Measurements from ENCODE around the gene PCBP3.
A peak's percentile ranks its signal among the peaks of the same experiment; 100 is the strongest.
"Not testable (repeated sequence)": the region's sequence is repeated elsewhere in the genome, so short reads cannot be mapped to it uniquely, and the experiment has no call there.

The PCBP3 gene

DNA sequence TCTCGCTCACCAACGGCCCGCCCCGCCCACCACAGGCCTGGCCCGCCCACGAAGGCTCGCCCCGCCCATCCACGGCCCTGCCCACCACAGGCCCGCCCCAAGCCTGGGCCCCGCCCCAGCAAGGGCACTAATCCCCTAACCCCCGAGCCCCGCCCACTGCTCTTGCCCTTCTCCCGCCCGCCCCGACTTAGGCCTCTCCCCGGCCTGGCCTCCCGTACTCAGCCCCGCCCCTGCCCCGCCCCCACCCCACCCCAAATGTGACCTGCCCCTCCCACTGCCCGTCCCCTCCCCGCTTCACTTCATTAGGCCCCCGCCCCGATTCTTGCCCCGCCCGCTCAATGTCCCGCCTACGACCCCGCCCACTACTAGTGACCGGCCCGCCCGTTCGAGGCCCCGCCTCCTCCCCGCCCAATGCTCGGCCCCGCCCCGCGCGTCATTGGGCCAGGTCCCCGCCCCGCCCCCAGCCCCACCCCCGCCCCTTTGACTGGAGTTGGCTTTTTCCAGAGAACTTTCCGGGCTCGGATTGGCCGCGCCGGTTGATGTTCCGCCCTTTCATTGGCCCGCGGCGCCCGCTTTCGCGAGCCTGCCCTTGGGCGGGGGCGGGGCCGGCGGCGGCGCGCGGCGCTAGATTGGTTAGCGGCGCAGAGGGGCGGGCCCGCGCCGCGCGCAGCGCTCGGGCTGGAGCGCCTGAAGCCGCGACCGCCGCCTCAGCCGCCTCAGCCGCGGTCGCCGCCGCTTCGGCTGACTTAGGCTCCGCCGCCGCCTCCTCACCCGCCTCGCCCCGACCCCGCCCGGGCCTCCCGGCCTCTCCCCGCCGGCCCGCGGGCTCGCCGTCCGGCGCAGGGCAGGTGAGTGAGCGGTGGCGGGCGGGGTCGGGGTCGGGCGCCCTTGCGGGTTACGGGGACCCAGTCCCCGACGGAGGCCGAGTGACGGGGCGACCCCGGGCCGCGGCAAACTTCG lies at the start of gene PCBP3:
Gene PCBP3 (plus strand): TSS at position 705 of the 960 bp plus-strand sequence. CDS start 206,361 bp downstream, outside the sequence.
- DNase-seq (ENCODE audit: low read depth, low spot score) = peak; percentile 92

DNA sequence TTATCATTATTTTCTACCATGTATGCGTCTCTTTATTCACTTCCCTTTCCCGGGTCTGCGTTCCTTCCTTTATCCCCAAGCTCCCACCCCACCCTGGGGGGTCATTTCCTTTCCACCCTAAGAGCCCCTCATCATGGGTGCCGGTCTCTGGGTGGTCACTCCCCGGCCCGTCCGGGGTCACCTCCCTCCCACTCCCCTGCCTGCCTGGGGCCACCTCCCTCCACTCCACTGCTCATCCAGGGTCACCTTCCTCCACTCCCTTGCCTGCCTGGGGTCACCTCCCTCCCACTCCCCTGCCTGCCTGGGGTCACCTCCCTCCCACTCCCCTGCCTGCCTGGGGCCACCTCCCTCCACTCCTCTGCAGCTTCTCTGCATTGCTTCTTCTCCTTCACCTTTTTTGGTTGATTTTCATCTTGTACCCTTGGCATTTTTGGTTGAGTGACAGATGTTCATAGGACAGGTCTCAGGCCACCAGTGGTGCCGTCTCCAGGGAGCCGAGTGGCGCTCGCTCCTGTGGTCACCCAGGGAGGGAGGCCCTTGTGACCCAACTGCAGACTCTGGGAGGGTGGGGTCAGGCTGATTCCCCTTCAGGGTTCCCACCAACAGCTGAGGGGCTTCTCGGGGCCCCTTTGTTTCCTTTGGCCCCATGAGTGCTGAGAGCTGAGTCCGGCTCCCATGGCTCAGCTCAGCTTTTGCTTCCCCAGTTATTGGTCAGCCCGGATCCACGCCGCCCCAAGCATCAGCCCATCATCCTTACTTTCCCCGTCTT lies 48.6 kb upstream of the PCBP3 start:
- DNase-seq (ENCODE audit: low read depth, low spot score) = no peak

DNA sequence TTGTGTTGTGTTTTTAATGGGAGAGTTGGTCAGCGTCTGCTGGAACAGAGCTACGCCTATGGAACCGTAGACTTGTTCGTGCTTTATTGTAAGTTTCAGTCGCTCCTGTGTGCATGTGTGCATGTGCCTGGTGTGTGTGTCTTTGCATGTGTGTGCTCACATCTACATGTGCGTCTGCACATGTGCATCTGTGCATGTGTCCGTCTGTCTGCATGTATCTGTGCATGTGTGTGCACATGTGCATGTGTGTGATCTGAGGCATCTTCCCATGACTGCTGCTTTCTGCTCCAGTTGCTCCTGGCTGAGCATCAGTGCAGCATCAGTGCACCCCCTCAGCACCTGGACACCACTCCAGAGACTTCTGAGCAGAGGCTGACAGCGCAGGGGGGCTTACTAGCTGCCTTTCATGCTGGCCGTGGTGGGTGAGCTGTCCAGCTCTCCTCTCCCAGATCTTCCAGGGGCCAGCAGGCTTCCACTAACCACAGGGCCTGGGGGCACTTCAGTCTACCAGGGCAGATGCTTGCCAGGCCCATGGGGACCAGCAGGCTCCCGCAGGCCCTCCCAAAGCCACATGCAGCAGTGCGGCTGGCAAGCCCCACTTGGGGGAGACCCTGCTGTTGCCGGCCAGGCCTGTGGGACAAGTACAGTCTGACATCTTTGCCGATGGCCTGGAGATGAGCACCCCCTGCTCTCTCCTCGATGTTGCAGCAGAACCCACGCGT lies 47.8 kb upstream of the PCBP3 start:
- no peak for DNase-seq (ENCODE audit: low read depth, low spot score)

DNA sequence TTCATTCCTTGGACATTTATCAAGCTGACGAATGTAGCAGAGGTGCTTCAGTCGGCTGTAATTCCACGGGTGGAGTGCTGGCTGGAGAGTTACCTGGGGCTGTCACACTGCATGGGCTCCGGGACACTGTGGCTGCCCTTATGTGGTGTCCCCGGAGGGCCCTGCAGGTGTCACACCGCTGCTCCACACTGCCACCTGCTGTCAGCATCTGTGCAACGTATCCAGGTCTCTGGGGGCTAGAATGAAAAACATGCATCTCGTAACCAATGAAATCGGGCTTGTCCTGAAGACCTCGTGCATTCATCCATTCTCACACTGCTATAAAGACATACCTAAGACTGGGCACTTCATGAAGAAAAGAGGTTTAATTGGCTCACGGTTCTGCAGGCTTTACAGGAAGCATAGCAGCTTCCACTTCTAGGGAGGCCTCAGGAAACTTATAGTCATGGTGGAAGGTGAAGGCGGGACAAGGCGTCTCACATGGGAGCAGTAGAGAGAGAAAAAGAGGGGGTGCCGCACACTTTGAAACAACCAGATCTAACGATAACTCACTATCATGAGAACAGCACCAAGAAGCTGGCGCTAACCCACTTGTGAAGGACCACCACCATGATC lies 46.7 kb upstream of the PCBP3 start:
- peak; percentile 73 for DNase-seq (ENCODE audit: low read depth, low spot score)

DNA sequence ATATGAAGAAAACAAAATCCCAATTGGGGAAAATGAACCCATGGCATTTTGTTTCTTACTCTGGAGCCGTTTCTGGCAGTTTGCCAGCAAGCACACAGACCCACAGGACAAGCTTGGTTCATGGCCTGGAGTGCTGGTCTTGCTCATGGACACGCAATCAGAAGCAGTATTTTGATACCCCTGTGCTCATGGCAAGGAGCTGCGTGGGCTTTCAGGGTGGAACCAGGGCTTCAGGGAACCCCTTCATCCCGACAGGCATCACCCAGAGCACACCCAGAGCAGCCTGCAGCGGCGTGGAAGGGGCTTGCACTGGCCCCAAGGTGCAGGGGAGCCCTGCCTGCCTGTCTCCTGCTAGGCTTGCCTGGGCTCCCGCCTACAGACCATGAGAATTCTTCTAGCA lies 45.4 kb upstream of the PCBP3 start:
- DNase-seq (ENCODE audit: low read depth, low spot score) = no peak

DNA sequence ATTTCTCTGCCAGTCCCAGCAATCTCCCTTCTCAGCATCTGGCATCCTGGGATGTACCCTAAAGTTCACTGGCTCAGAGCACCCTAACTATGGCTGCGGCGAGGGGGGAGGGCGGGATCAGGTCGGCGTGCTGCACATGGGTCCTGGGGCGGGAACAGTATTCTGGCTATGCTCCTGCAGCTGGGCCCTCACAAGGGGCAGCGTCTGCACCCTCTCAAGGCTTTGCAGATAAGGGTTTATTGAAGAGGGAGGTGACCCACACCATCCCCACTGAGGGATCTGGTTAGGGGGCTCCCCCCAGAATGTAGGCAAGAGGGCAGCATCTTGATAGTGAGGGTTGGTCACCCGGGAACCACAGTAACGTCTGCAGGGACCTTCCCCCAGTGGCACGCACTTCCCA lies 44.9 kb upstream of the PCBP3 start:
- DNase-seq (ENCODE audit: low read depth, low spot score) = no peak

DNA sequence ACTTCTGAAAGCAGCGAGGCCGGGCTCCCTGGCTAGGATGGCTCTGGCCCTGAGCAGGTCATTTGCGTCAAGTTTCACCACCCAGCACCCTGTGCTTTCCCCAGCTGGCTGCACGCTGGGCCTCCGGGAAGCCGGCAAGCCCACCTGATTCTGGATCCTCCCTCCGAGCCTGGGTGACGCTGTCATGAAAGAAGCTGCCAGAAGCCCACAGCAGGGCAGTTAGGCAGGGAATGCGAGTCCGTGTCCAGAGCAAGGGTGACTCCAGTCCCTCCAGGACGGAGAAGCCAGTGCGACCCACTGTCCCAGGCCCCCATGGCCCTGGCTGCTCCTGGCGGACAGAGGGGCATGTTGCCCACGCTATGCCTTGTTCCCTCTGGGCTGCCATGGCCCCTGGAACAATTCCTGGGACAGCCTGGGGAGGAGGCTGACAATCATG lies 44.4 kb upstream of the PCBP3 start:
- DNase-seq (ENCODE audit: low read depth, low spot score) = no peak

DNA sequence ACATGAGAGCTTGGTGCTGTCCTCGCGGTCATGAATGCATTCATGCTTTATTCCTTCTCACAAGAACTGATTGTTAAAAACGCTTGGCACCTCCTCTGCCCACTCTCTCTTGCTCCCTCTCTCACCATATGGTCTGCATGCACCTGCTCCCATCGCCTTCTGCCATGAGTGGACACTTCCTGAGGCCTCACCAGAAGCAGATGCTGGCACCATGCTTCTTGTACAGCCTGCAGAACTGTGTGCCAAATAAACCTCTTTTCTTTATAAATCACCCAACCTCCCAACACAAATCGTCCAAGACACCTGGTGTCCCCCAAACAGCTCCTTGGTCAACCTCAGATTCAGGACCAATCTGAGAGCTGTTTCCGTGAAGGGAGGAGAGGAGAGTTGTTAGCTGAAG lies 43.3 kb upstream of the PCBP3 start:
- no peak for DNase-seq (ENCODE audit: low read depth, low spot score)

DNA sequence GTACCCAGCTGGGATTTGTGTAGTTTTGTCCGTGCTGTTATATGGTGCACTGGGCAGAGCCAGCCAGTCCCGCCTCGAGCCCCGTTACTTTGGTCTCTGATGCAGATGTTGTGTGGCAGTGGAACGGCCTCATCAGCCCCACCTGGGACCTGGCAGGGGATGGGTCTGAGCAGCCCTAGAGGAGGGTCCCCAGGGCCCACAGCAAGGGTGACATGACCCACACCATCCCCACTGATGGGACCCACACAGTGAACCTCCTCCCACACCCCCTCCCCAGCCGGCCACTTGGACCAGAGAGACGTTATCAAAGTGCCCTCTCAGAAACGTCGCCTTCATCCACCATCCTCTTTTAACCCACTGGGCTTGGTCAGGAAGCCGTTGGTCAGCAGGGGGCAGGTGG lies 42.0 kb upstream of the PCBP3 start:
- no peak for DNase-seq (ENCODE audit: low read depth, low spot score)

DNA sequence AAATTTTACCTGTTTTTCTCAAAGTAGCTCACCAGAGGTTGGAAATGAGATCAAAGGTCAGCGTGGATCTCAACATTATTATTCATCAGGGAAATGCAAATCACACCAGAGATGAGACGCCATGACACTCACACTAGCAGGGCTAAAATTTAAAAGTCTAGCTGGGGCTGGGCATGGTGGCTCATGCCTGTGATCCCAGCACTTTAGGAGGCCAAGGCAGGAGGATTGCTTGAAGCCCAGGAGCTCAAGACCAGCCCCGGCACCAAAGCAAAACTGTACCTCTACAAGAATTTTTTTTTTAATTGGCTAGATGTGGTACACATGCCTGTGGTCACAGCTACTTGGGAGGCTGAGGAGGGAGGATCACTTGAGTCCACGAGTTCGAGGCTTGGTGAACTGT lies 41.4 kb upstream of the PCBP3 start:
- no peak for DNase-seq (ENCODE audit: low read depth, low spot score)

DNA sequence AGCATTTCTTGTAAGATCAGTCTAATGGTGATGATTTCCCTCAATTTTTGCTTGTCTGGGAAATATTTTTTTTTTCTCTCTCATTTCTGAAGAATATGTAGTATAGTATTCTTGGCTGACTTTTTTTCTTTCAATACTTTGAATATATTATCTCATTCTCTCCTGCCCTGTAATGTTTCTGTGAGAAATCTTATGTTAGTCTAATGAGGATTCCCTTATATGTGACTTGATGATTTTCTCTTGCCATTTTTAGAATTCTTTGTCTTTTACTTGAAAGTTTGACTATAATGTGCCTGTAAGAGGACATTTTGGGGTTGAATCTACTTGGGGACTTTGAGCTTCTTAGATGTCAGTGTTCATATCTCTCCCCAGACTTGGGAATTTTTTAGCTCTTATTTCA lies 40.0 kb upstream of the PCBP3 start:
- DNase-seq (ENCODE audit: low read depth, low spot score) = no peak

DNA sequence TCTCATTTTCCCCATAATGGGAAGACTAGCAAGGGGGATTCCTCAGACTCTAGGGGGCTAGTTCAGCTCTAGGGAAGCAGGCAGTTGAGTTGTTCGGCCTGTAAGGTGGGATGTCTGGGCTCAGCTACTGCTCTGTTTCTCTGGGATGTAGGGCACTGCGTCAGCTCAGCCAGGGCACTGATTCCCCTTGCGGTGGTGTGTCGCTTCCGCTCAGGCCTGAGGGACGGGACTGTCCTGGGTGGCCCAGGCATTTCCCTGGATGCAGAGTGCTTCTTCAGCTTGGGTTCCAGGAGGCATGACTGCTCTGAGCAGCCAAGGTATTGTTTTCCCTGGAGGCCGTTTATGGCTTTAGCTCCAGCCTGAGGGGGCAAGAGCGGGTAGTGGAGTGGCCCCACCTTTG lies 38.8 kb upstream of the PCBP3 start:
- not testable (repeated sequence) for DNase-seq (ENCODE audit: low read depth, low spot score)

DNA sequence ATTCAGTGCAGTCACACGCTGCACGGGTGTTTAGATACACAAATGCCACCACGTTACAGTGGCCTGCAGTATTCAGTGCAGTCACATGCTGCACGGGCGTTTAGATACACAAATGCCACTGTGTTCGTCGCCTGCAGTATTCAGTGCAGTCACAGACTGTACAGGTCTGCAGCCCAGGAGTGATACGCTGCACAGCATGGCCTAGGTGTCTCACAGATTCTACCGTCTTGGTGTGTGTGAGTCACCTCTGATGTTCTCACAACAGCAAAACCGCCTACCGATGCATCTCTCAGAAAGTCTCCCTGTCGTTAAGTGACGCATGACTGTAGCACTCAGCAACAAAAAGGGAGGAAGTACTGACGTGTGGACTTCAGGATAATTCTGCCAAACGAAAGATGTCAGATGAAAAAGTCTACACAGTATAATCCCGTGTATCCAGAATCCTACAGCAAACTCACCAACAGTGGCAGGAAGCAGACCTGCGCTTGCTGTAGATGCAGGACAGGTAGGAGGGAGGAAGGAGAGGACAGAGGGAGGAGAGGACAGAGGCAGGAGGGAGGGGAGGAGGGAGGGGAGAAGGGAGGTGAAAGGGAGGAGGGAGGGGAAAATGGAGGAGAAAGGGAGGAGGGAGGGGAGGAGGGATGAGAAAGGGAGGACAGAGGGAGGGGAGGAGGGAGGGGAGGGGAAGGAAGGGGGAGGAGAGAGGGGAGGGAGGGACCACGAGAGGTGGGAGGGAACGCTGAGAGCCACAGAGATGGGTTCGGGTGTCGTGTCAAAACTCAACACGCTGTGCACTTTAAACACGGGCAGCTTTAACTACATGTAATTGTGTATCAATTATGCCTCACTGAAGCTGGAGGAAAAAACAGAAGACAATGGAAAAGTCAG lies 36.3 kb upstream of the PCBP3 start:
- DNase-seq (ENCODE audit: low read depth, low spot score) = no peak

DNA sequence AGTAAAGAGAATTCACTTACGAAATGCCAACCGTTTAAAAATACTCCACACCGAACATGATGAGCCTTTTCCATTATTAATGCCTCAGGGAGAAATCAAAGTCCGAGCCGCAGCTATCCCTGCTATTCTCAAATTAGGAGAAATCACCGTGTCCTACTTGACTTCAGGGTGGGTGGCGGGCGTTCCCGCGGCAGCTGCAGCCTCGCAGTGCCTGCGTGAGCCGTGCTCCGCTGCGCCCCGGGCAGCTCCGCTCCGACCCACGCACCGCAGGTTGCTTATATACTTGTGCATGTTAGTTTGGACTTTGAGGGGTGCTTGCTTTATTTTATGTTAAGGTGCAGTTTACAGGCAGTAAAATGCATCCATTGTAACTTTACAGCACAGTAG lies 35.6 kb upstream of the PCBP3 start:
- DNase-seq (ENCODE audit: low read depth, low spot score) = no peak

DNA sequence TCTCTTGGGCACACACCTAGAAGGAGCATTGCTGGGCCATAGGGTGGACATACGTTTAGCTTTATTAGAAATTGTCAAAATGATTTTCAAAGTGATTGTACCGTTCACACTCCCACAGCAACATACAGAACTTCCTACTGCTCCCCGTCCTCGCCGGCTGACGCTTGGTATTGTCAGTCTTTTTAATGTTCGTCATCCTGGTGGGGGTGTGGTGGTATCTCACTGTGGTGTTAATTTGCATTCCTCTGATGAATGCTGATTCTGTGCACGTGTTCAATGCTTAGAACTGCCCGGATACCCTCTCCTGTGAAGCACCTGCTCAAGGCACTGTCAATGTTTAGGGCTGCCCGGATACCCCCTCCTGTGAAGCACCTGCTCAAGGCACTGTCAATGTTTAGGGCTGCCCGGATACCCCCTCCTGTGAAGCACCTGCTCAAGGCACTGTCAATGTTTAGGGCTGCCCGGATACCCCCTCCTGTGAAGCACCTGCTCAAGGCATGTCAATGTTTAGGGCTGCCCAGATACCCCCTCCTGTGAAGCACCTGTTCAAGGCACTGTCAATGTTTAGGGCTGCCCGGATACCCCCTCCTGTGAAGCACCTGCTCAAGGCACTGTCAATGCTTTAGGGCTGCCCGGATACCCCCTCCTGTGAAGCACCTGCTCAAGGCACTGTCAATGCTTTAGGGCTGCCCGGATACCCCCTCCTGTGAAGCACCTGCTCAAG lies 34.6 kb upstream of the PCBP3 start:
- not testable (repeated sequence) for DNase-seq (ENCODE audit: low read depth, low spot score)

DNA sequence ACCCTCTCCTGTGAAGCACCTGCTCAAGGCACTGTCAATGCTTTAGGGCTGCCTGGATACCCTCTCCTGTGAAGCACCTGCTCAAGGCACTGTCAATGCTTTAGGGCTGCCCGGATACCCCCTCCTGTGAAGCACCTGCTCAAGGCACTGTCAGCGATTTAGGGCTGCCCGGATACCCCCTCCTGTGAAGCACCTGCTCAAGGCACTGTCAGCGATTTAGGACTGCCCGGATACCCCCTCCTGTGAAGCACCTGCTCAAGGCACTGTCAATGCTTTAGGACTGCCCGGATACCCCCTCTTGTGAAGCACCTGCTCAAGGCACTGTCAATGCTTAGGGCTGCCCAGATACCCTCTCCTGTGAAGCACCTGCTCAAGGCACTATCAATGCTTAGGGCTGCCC lies 33.9 kb upstream of the PCBP3 start:
- DNase-seq (ENCODE audit: low read depth, low spot score) = not testable (repeated sequence)

DNA sequence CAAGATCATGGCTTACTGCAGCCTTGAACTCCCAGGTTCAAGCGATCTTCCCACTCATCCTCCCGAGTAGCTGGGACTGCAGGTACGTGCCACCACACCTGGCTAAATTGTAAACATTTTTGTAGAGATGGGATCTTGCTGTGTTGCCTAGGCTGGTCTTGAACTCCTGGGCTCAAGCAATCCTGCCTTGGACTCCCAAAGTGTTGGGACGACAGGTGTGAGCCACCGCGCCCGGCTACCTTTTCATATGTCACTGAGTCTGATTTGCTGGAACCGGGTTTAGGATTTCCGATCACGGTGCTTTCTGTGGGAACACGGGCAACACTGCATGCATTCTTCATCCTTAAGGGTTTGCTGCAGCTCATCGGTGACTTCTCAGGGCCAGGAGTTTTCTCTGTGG lies 32.2 kb upstream of the PCBP3 start:
- DNase-seq (ENCODE audit: low read depth, low spot score) = no peak

DNA sequence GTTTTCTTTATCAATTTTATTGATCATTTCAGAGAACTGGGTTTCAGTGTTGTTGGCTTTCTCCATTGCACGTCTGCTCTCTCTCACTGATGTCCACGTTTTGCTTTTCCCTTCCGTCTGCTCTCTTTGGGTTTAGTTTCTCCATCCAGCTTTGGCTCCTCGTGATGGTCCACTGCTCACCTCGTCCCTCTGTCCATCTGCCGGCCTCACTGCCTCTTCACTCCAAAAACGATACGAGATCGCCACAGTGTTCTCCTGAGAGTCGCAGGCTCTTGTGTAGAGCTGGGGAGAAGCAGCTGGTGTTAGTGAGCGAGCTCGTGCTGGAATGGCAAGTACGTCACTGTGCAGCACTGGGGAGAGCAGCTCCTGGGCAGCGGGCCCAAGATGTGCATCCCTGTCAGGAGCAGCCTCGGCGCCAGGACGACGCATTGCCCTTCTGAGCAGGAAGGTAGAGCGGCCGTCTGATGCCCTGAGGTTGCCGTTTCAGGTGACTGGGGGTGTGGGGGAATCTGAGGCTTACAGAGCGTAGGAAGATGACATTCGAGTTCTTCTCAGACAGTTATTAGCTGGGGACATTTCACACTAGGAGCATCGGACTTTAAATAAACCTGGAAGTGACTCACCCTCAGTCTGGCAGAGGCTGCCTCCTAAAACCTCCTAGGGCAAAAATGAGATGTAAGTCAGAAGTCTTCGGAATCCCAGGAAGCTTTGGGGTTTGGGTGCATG lies 31.4 kb upstream of the PCBP3 start:
- DNase-seq (ENCODE audit: low read depth, low spot score) = no peak

DNA sequence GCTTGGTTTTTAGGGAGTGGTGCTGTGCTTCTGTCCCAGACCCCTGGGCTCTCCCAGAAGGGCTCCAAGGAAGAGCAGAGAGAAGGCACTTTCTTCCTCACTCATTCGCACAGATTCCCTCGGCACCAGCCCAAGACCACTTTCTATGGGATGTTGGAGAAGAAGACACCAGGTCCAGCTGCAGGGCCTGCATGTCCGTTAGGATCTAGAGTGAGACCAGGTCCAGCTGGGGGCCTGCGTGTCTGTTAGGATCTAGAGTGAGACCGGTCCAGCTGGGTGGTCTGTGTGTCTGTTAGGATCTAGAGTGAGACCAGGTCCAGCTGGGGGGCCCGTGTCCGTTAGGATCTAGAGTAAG lies 30.9 kb upstream of the PCBP3 start:
- DNase-seq (ENCODE audit: low read depth, low spot score) = not testable (repeated sequence)
